Left renal pelvis (tissue), 4 donors: ENCODE measurements around the gene TOPORS. TPM values are rescaled to one million over a fixed set of nuclear protein-coding genes. Genes with fewer than 3 reads are reported as not detected.
"Not testable (repeated sequence)": the region's sequence is repeated elsewhere in the genome, so short reads cannot be mapped to it uniquely, and the experiment has no call there.

ENCODE experiments used
- DNase-seq, 4 donors: peaks; one replicate each; pipeline ENCODE4 v3.0.0-alpha.2; 2013; ENCODE audit warnings: low read depth in 4 of 4, low spot score in 3 of 4
- polyA plus RNA-seq, 4 donors: library from polyadenylated mRNA; unstranded; fragments of 120-200 nt; gene quantifications; one replicate each; pipeline ENCODE4 v1.2.1, GENCODE V29; 2013; ENCODE audit not compliant: insufficient read length in 4 of 4

TOPORS gene
- polyA plus RNA-seq, 4 donors, result 27.2 to 38.3 (median 32.0) TPM

GRCh38 chr9:32570262-32570661, 17.9 kb upstream of the TOPORS start:
- DNase-seq, result no peak

- no peak for DNase-seq
Measured at GRCh38 chr9:32566770-32567169, 14.4 kb upstream of the TOPORS start.

GRCh38 chr9:32565967-32566366, 13.6 kb upstream of the TOPORS start:
- DNase-seq, result no peak

GRCh38 chr9:32558408-32558934, 6.1 kb upstream of the TOPORS start:
- DNase-seq, result no peak

GRCh38 chr9:32554591-32554990, 2.2 kb upstream of the TOPORS start:
- no peak for DNase-seq

GRCh38 chr9:32554107-32554506, 1.7 kb upstream of the TOPORS start:
- no peak for DNase-seq

GRCh38 chr9:32551276-32552051, 922 bp downstream of the TOPORS start:
- DNase-seq, result peak; percentile 18 to 30 (median 24)

GRCh38 chr9:32550562-32551275, 1.7 kb downstream of the TOPORS start:
- peak; percentile 86 to 93 (median 91) for DNase-seq

- DNase-seq, result peak; percentile 16 to 47 (median 18)
Measured at GRCh38 chr9:32550150-32550561, 2.2 kb downstream of the TOPORS start.

- not testable (repeated sequence) for DNase-seq
Measured at GRCh38 chr9:32548213-32548612, 4.2 kb downstream of the TOPORS start.

- no peak for DNase-seq
Measured at GRCh38 chr9:32545884-32546283, 6.5 kb downstream of the TOPORS start.

GRCh38 chr9:32543047-32543446, 9.3 kb downstream of the TOPORS start:
- DNase-seq, result no peak

GRCh38 chr9:32533816-32534215, 18.6 kb downstream of the TOPORS start:
- DNase-seq, result no peak

GRCh38 chr9:32533336-32533735, 19.1 kb downstream of the TOPORS start:
- no peak for DNase-seq

- DNase-seq, result no peak
Measured at GRCh38 chr9:32526707-32527048, 25.7 kb downstream of the TOPORS start.

- peak; percentile 75 to 87 (median 84) for DNase-seq
Measured at GRCh38 chr9:32526041-32526706, 26.2 kb downstream of the TOPORS start, which contains the start of gene RIGI. Gene RIGI, minus strand, starts transcription at chr9:32526196. Its CDS starts 30 bp downstream, at chr9:32526166.

- DNase-seq, result peak in 1 of 4 donors; percentile 18
Measured at GRCh38 chr9:32525709-32526030, 26.7 kb downstream of the TOPORS start.

GRCh38 chr9:32524892-32525708, 27.3 kb downstream of the TOPORS start:
- DNase-seq, result peak in 2 of 4 donors; percentile 3 to 8

GRCh38 chr9:32524558-32524891, 27.9 kb downstream of the TOPORS start:
- DNase-seq, result not testable (repeated sequence)

- DNase-seq, result no peak
Measured at GRCh38 chr9:32523910-32524309, 28.5 kb downstream of the TOPORS start.

GRCh38 chr9:32518276-32518675, 34.1 kb downstream of the TOPORS start:
- no peak for DNase-seq
